SK-N-SH (cell line): ENCODE data around the gene CDK1. TPM values are rescaled to one million over a fixed set of nuclear protein-coding genes. Genes with fewer than 3 reads are reported as not detected.

Source experiments
- CTCF ChIA-PET: fragments of 300-600, 350-600 bp; formaldehyde crosslinking; extraction: SDS; loops from one replicate; lab custom pipeline; 2021; lab: Yijun Ruan, JAX
- POLR2A ChIA-PET: fragments of 350-600 bp; sonication (Branson Sonifier 250); formaldehyde crosslinking; extraction: SDS; loops from one replicate; lab custom pipeline; 2020; ENCODE audit warnings: antibody characterized with exemption, inconsistent platforms; lab: Yijun Ruan, JAX
- DNase-seq: peaks from one replicate; pipeline ENCODE4 v3.0.0; 2012
- H2AFZ ChIP-seq: fragments of 200-600 bp; sonication (generic); 2 replicates; pipeline ENCODE4 v1.8.1; 2016; ENCODE audit warnings: antibody characterized with exemption, mild to moderate bottlenecking, low read depth
- H3F3A ChIP-seq: fragments of 200-600 bp; sonication (generic); replicated peaks from 2 replicates; pipeline ENCODE3; 2016; ENCODE audit warnings: antibody characterized with exemption, mild to moderate bottlenecking; ENCODE audit not compliant: insufficient read depth
- H3K27ac ChIP-seq, 2 experiments: fragments of 200-500 bp in 1 of 2; fragments of 200-600 bp in 1 of 2; sonication (Bioruptor generic) in 1 of 2; sonication (generic), shearing (Covaris generic) in 1 of 2; 2 replicates each; pipeline versions ENCODE4 v1.5.1 to v1.6.1; 2014 to 2016; ENCODE audit warnings: low read depth in 2 of 2, inconsistent platforms in 1 of 2, low read length in 1 of 2, mild to moderate bottlenecking in 1 of 2, mixed read lengths in 1 of 2
- H3K27me3 ChIP-seq: fragments of 200-600 bp; sonication (generic), shearing (Covaris generic); 2 replicates; pipeline ENCODE4 v1.6.1; 2016; ENCODE audit warnings: mixed run types; ENCODE audit not compliant: insufficient read depth
- H3K36me3 ChIP-seq, 2 experiments: fragments of 200-500 bp in 1 of 2; fragments of 200-600 bp in 1 of 2; sonication (Bioruptor generic) in 1 of 2; sonication (generic) in 1 of 2; replicated peaks in 1 of 2; 2 replicates each; pipeline versions ENCODE3 to v1.5.1; 2014 to 2016; ENCODE audit warnings: low read length in 1 of 2, mild to moderate bottlenecking in 1 of 2; ENCODE audit not compliant: insufficient read depth in 2 of 2, control insufficient read depth in 1 of 2
- H3K4me1 ChIP-seq, 2 experiments: fragments of 200-500 bp in 1 of 2; fragments of 200-600 bp in 1 of 2; sonication (Bioruptor generic) in 1 of 2; sonication (generic), shearing (Covaris generic) in 1 of 2; 2 replicates each; pipeline versions ENCODE4 v1.5.1 to v1.6.1; 2014 to 2016; ENCODE audit warnings: low read depth in 1 of 2, low read length in 1 of 2, mixed run types in 1 of 2; ENCODE audit not compliant: insufficient read depth in 2 of 2, control insufficient read depth in 1 of 2
- H3K4me2 ChIP-seq: fragments of 200-600 bp; sonication (generic), shearing (Covaris generic); 2 replicates; pipeline ENCODE4 v1.6.1; 2017; ENCODE audit warnings: mixed run types
- H3K4me3 ChIP-seq, 2 experiments: fragments of 200-500 bp in 1 of 2; fragments of 200-600 bp in 1 of 2; sonication (Bioruptor generic) in 1 of 2; sonication (generic), shearing (Covaris generic) in 1 of 2; 2 replicates each; pipeline versions ENCODE4 v1.5.1 to v1.8.1; 2014 to 2016; ENCODE audit warnings: low read depth in 2 of 2, inconsistent platforms in 1 of 2, low read length in 1 of 2, mild to moderate bottlenecking in 1 of 2, mixed read lengths in 1 of 2, moderate library complexity in 1 of 2
- H3K79me2 ChIP-seq: fragments of 200-600 bp; sonication (generic); 2 replicates; pipeline ENCODE4 v1.8.1; 2017; ENCODE audit warnings: mild to moderate bottlenecking; ENCODE audit not compliant: insufficient read depth
- H3K9ac ChIP-seq: fragments of 200-600 bp; sonication (generic); 2 replicates; pipeline ENCODE4 v1.6.1; 2017; ENCODE audit warnings: mixed run types
- H3K9me2 ChIP-seq: fragments of 200-600 bp; sonication (generic); 2 replicates; pipeline ENCODE4 v1.6.1; 2017; ENCODE audit warnings: mixed run types
- H3K9me3 ChIP-seq: fragments of 200-600 bp; sonication (generic); 2 replicates; pipeline ENCODE4 v1.6.1; 2017; ENCODE audit warnings: mixed run types, mild to moderate bottlenecking, moderate library complexity
- H4K20me1 ChIP-seq: fragments of 200-600 bp; sonication (generic); 2 replicates; pipeline ENCODE4 v1.6.1; 2017; ENCODE audit warnings: mild to moderate bottlenecking, mixed run types; ENCODE audit not compliant: insufficient read depth
- CHD2 ChIP-seq: fragments of 150-350 bp; IDR thresholded peaks from 2 replicates; pipeline ENCODE4 v1.6.1; 2018; ENCODE audit warnings: low read length; ENCODE audit not compliant: partially characterized antibody
- CTCF ChIP-seq: fragments of 200-600 bp; sonication (generic); IDR thresholded peaks from 2 replicates; pipeline ENCODE4 v1.6.1; 2017; ENCODE audit warnings: antibody characterized with exemption, mild to moderate bottlenecking, moderate library complexity
- EP300 ChIP-seq, 2 experiments: IDR thresholded peaks; 2 replicates each; pipeline versions ENCODE4 v1.4.0 to v1.6.1; 2012; ENCODE audit warnings: borderline replicate concordance in 1 of 2, low read depth in 1 of 2, low read length in 1 of 2
- EZH2phosphoT487 ChIP-seq: fragments of 200-600 bp; sonication (generic); IDR thresholded peaks from 2 replicates; pipeline ENCODE4 v1.6.1; 2017; ENCODE audit warnings: low read depth, mixed run types, mild to moderate bottlenecking, antibody characterized with exemption, moderate library complexity, borderline replicate concordance
- GATA2 ChIP-seq: sonication (generic); formaldehyde crosslinking; IDR thresholded peaks from 2 replicates; pipeline ENCODE4 v1.5.0; 2020; ENCODE audit warnings: mild to moderate bottlenecking, missing genetic modification reagents
- JUND ChIP-seq: IDR thresholded peaks from 2 replicates; pipeline ENCODE4 v1.4.0; 2012
- MAX ChIP-seq: IDR thresholded peaks from 2 replicates; pipeline ENCODE4 v1.4.0; 2012; ENCODE audit warnings: low read depth
- MEF2A ChIP-seq: IDR thresholded peaks from 2 replicates; pipeline ENCODE4 v1.4.0; 2012; ENCODE audit warnings: low read depth, borderline replicate concordance
- MXI1 ChIP-seq: IDR thresholded peaks from 2 replicates; pipeline ENCODE4 v1.6.1; 2012; ENCODE audit warnings: mild to moderate bottlenecking, low read depth, low read length, improper control_type of control experiment
- NFIC ChIP-seq: IDR thresholded peaks from 2 replicates; pipeline ENCODE4 v1.4.0; 2012; ENCODE audit warnings: borderline replicate concordance
- NRF1 ChIP-seq: IDR thresholded peaks from 2 replicates; pipeline ENCODE4 v1.6.1; 2012; ENCODE audit warnings: low read depth, mild to moderate bottlenecking, low read length
- PBX3 ChIP-seq: IDR thresholded peaks from 2 replicates; pipeline ENCODE4; 2012
- POLR2AphosphoS5 ChIP-seq: IDR thresholded peaks from 2 replicates; pipeline ENCODE4 v1.6.1; 2012; ENCODE audit warnings: low read depth, low read length
- RAD21 ChIP-seq: IDR thresholded peaks from 2 replicates; pipeline ENCODE4 v1.6.1; 2012; ENCODE audit warnings: mild to moderate bottlenecking, low read length
- RCOR1 ChIP-seq: fragments of 150-350 bp; IDR thresholded peaks from 2 replicates; pipeline ENCODE4 v1.6.1; 2017; ENCODE audit warnings: antibody characterized with exemption, low read length
- RXRA ChIP-seq: IDR thresholded peaks from 2 replicates; pipeline ENCODE4 v1.4.0; 2012; ENCODE audit warnings: low read depth, mild to moderate bottlenecking, borderline replicate concordance
- SIN3A ChIP-seq: IDR thresholded peaks from 2 replicates; pipeline ENCODE4 v1.6.1; 2012; ENCODE audit warnings: low read depth, mild to moderate bottlenecking, low read length, moderate library complexity, borderline replicate concordance
- SMC3 ChIP-seq: IDR thresholded peaks from 2 replicates; pipeline ENCODE4 v1.6.1; 2012; ENCODE audit warnings: low read depth, low read length, improper control_type of control experiment
- TAF1 ChIP-seq: IDR thresholded peaks from 2 replicates; pipeline ENCODE4 v1.6.1; 2012; ENCODE audit warnings: low read depth, mild to moderate bottlenecking, low read length, moderate library complexity, borderline replicate concordance
- TCF12 ChIP-seq: IDR thresholded peaks from 2 replicates; pipeline ENCODE4 v1.4.0; 2012
- USF1 ChIP-seq: IDR thresholded peaks from 2 replicates; pipeline ENCODE4 v1.4.0; 2012; ENCODE audit warnings: low read depth, borderline replicate concordance
- WGBS: methylation state at CpG from one replicate; pipeline ENCODE4 v1.1.6; 2017; ENCODE audit warnings: low lambda C conversion rate; 5-methylcytosine and 5-hydroxymethylcytosine counted together
- polyA plus RNA-seq, 3 experiments: library from polyadenylated mRNA; depleted of rRNA; stranded (reverse); fragments of >200 nt; gene quantifications; 2 replicates each; pipeline ENCODE4 v1.2.3, GENCODE V29; 2012

CDK1 gene
- polyA plus RNA-seq, 1 of the 3 experiments (the other 2 are of a cell fraction) = 20.8 TPM

DNA sequence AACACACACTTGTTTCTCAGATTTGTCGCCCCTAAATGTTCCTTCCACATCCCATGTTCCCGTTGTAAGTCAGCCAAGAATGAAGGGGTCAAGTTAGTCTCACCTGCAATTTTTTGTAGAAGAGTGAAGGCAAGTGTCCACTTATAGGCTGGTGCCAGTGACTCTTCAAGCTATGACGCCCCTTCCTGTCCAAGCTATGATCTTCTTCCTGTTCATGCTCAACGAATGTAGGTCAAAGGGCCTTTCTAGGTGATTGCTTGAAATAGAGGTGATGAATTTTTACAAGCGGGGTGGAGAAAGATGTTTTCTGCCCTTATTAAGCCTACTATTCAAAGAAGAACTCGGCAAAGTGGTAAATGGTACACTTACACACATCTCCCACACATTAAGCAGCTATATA, 41.0 kb downstream of the CDK1 start (continued):
- no peak for TF ChIP-seq MEF2A

DNA sequence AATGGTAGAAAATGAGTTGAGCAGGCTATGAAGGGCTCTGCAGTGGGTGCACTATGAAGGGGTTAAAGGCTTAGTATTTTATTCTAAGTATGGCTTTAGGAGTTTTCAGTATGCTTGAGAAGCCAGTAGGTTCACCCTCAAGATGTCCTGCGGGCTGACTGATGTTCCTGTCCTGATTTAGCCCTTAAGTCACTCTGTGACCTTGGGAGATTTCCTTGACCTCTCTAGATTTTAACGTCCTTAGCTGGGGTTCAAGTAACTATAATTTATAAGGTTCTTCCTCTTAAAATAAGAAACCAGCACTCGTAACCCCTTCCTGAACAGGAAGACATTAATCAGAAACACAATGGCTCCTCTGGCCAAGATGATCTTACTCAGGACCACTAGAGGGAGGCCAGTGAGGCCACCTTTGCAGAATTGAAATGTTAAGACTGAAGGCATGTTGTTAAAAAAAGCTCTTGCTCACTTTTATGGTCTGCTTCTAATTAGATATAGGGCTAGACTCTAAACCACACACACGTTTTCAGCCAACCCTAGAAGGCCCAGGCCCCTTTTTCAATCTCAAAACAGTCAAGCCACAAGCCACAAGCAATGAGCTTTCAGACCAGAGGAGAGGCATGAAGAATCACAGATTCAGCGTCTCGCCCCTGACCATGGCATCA, 41.9 kb downstream of the CDK1 start:
- WGBS = 68% methylated on average over 6 of the region's 6 CpGs
- no peak for DNase-seq
- H3K4me3 ChIP-seq = no peak overlapping the region
- peaks cover 2 to 32% of the 10 kb centered on the region in 2 experiments for H3K4me1 ChIP-seq
- H3F3A ChIP-seq = peaks cover 6% of the 10 kb centered on the region
- no peak overlapping the region for H3K9ac ChIP-seq
- peak overlapping the region; percentile 12; the same call in 1 of the 2 replicates for H2AFZ ChIP-seq
- no peaks in the 10 kb centered on the region for H3K36me3 ChIP-seq
- no peak overlapping the region for H3K4me2 ChIP-seq
- H3K27ac ChIP-seq = peak overlapping the region; percentile 43 to 78
- no peaks in the 10 kb centered on the region for H4K20me1 ChIP-seq
- POLR2A ChIA-PET = no interaction called here
- no peaks in the 10 kb centered on the region for H3K9me2 ChIP-seq
- TF ChIP-seq EZH2phosphoT487 = no peak
- no peak for TF ChIP-seq GATA2 (CRISPR knock-in tag)
- no peak for TF ChIP-seq NRF1
- TF ChIP-seq CTCF = peak; percentile 58
- TF ChIP-seq RXRA = no peak; the same call in 1 of the 2 replicates
- no peak for TF ChIP-seq MXI1
- no peak for TF ChIP-seq POLR2AphosphoS5
- TF ChIP-seq TCF12 = peak; percentile 69
- no peak for TF ChIP-seq TAF1
- no peak for TF ChIP-seq JUND
- TF ChIP-seq EP300 (IDR thresholded peaks at IDR 0.05; ENCODE audit: borderline replicate concordance in 1 of 2, low read depth in 1 of 2, low read length in 1 of 2) = no peak; a peak in 1 of 4 replicates
- no peak for TF ChIP-seq MAX
- no peak for TF ChIP-seq RCOR1
- TF ChIP-seq SIN3A = no peak
- no peak for TF ChIP-seq USF1
- TF ChIP-seq RAD21 = peak; percentile 47
- no peak for TF ChIP-seq MEF2A
- no peak; the same call in 1 of the 2 replicates for TF ChIP-seq NFIC
- TF ChIP-seq SMC3 = peak; percentile 55
- TF ChIP-seq CHD2 = no peak
- TF ChIP-seq PBX3 = no peak
- TF ChIP-seq, all 33 proteins: peak for 4
- CTCF ChIA-PET = interaction anchor here (0.7 to 3.7 kb wide), 12 partner anchors 13 to 465 kb away, joined by 3 to 25 read pairs (median 3); no protein-coding TSS in a partner anchor
- H3K79me2 ChIP-seq = no peaks in the 10 kb centered on the region
- no peaks in the 10 kb centered on the region for H3K27me3 ChIP-seq
- no peaks in the 10 kb centered on the region for H3K9me3 ChIP-seq
